Fibroblast of lung (primary cell): Measurements from ENCODE around the gene AXL. TPM values are rescaled to one million over a fixed set of nuclear protein-coding genes. Genes with fewer than 3 reads are reported as not detected.

Source experiments
- DNase-seq, 2 donors: peaks; one replicate each; pipeline versions ENCODE4 v3.0.0 to v3.0.0-alpha.2; 2010; ENCODE audit warnings: low read depth in 2 of 2
- H2AFZ ChIP-seq: 2 replicates; pipeline ENCODE4 v1.5.1; 2012; ENCODE audit warnings: low read length, control low read depth, inconsistent platforms
- H3K27ac ChIP-seq: 2 replicates; pipeline ENCODE4 v1.5.1; 2011; ENCODE audit warnings: low read length, control low read depth; ENCODE audit not compliant: insufficient read depth
- H3K27me3 ChIP-seq: 2 replicates; pipeline ENCODE4 v1.5.1; 2011; ENCODE audit warnings: mild to moderate bottlenecking, low read length; ENCODE audit not compliant: control insufficient read depth, insufficient read depth
- H3K36me3 ChIP-seq: 2 replicates; pipeline ENCODE4 v1.5.1; 2011; ENCODE audit warnings: low read length; ENCODE audit not compliant: control insufficient read depth, insufficient read depth
- H3K4me1 ChIP-seq: 2 replicates; pipeline ENCODE4 v1.5.1; 2011; ENCODE audit warnings: low read length; ENCODE audit not compliant: control insufficient read depth, insufficient read depth; ENCODE audit errors: extremely low read depth
- H3K4me2 ChIP-seq: 2 replicates; pipeline ENCODE4 v1.5.1; 2011; ENCODE audit warnings: low read length, control low read depth; ENCODE audit not compliant: insufficient read depth; ENCODE audit errors: extremely low read depth
- H3K4me3 ChIP-seq, 4 experiments: fragments of 200-600 bp in 1 of 4; sonication (generic) in 1 of 4; replicated peaks in 1 of 4; 2 replicates each; pipeline ENCODE4 v1.5.1; 2011 to 2016; ENCODE audit warnings: low read length in 4 of 4, low read depth in 3 of 4, mild to moderate bottlenecking in 3 of 4, control low read depth in 2 of 4, inconsistent platforms in 1 of 4, mixed read lengths in 1 of 4; ENCODE audit not compliant: insufficient read depth in 1 of 4; ENCODE audit errors: control extremely low read depth in 1 of 4
- H3K79me2 ChIP-seq: 2 replicates; pipeline ENCODE4 v1.5.1; 2012; ENCODE audit warnings: mild to moderate bottlenecking, low read length, inconsistent platforms; ENCODE audit not compliant: control insufficient read depth, insufficient read depth
- H3K9ac ChIP-seq: 2 replicates; pipeline ENCODE4 v1.5.1; 2011; ENCODE audit warnings: mild to moderate bottlenecking, low read length, control low read depth; ENCODE audit not compliant: insufficient read depth
- H3K9me3 ChIP-seq: 2 replicates; pipeline ENCODE4 v1.5.1; 2012; ENCODE audit warnings: low read depth, low read length; ENCODE audit not compliant: control insufficient read depth, insufficient read depth
- H4K20me1 ChIP-seq: 2 replicates; pipeline ENCODE4 v1.5.1; 2011; ENCODE audit warnings: low read length; ENCODE audit not compliant: control insufficient read depth, insufficient read depth; ENCODE audit errors: extremely low read depth
- CTCF ChIP-seq, 2 donors: IDR thresholded peaks in 1 of 2; conservative IDR thresholded peaks in 1 of 2; 1 replicate in 1 of 2; 2 replicates in 1 of 2; pipeline ENCODE4 v1.5.1; 2011 to 2012; ENCODE audit warnings: low read length in 2 of 2, control low read depth in 1 of 2, inconsistent platforms in 1 of 2, low read depth in 1 of 2, mild to moderate bottlenecking in 1 of 2
- EZH2 ChIP-seq: IDR thresholded peaks from 2 replicates; pipeline ENCODE4 v1.5.1; 2012; ENCODE audit warnings: low read length, control low read depth, mild to moderate bottlenecking; ENCODE audit errors: missing control alignments
- polyA plus RNA-seq, 2 donors: library from polyadenylated mRNA; depleted of rRNA in 1 of 2; stranded (reverse) in 1 of 2; unstranded in 1 of 2; fragments of >200 nt; gene quantifications; 2 replicates each; pipeline ENCODE4 v1.2.1, GENCODE V29; 2011 to 2012; ENCODE audit warnings: missing spikeins in 1 of 2
- total RNA-seq: library from RNA; depleted of rRNA; stranded (reverse); fragments of >200 nt; gene quantifications from 2 replicates; pipeline ENCODE4 v1.2.1, GENCODE V29; 2014

AXL gene
- total and polyA plus RNA-seq, 2 donors (not counting 1 experiment from before 2014, with no cell fraction given) = 223 to 319 TPM

- Histone ChIP-seq H3K79me2 (peaks cover 16% of the 10 kb centered on the region), H3K9ac (no peak overlapping the region), H3K9me3 (no peaks in the 10 kb centered on the region), H3K36me3 (peaks cover 41% of the 10 kb centered on the region), H3K27ac (no peak overlapping the region), H3K4me3 (no peak overlapping the region), H4K20me1 (no peaks in the 10 kb centered on the region), H3K4me2 (no peak overlapping the region), H3K27me3 (no peaks in the 10 kb centered on the region), H3K4me1 (no peaks in the 10 kb centered on the region), H2AFZ (no peak overlapping the region)
- no peak for DNase-seq
- TF ChIP-seq EZH2 = no peak
- TF ChIP-seq CTCF (conservative IDR thresholded peaks at IDR 0.05 in 1 of 2, IDR thresholded peaks at IDR 0.05 in 1 of 2; ENCODE audit: low read depth in 1 of 2, low read length in 2 of 2) = no peak
Measured at GRCh38 chr19:41249707-41250423, 30.8 kb downstream of the AXL start.

GRCh38 chr19:41253660-41254059 is 34.6 kb downstream of the AXL start:
- H3K9ac ChIP-seq = no peak overlapping the region
- peaks cover 14% of the 10 kb centered on the region for H3K79me2 ChIP-seq
- H3K27ac ChIP-seq = no peak overlapping the region
- no peaks in the 10 kb centered on the region for H3K9me3 ChIP-seq
- H3K4me3 ChIP-seq = no peak overlapping the region
- no peak for DNase-seq
- no peaks in the 10 kb centered on the region for H4K20me1 ChIP-seq
- H3K4me2 ChIP-seq = no peak overlapping the region
- no peak overlapping the region for H2AFZ ChIP-seq
- TF ChIP-seq CTCF (conservative IDR thresholded peaks at IDR 0.05 in 1 of 2, IDR thresholded peaks at IDR 0.05 in 1 of 2; ENCODE audit: low read depth in 1 of 2, low read length in 2 of 2) (no peak), EZH2 (no peak)
- no peaks in the 10 kb centered on the region for H3K27me3 ChIP-seq
- H3K36me3 ChIP-seq = peaks cover 46% of the 10 kb centered on the region
- no peaks in the 10 kb centered on the region for H3K4me1 ChIP-seq

GRCh38 chr19:41255171-41255570 is 36.1 kb downstream of the AXL start:
- DNase-seq = no peak
- no peaks in the 10 kb centered on the region for H4K20me1 ChIP-seq
- H3K36me3 ChIP-seq = peaks cover 47% of the 10 kb centered on the region
- peaks cover 12% of the 10 kb centered on the region for H3K79me2 ChIP-seq
- H3K9me3 ChIP-seq = no peaks in the 10 kb centered on the region
- H3K27ac ChIP-seq = no peak overlapping the region
- H2AFZ ChIP-seq = no peak overlapping the region
- no peak overlapping the region for H3K4me3 ChIP-seq
- no peaks in the 10 kb centered on the region for H3K27me3 ChIP-seq
- no peak overlapping the region for H3K9ac ChIP-seq
- TF ChIP-seq CTCF (conservative IDR thresholded peaks at IDR 0.05 in 1 of 2, IDR thresholded peaks at IDR 0.05 in 1 of 2; ENCODE audit: low read depth in 1 of 2, low read length in 2 of 2) (no peak), EZH2 (no peak)
- no peak overlapping the region for H3K4me2 ChIP-seq
- no peaks in the 10 kb centered on the region for H3K4me1 ChIP-seq
